HPDE6-E6E7 (cell line): Measurements from ENCODE around the gene TTC39A.
A peak's percentile ranks its signal among the peaks of the same experiment; 100 is the strongest.
"Not testable (repeated sequence)": the region's sequence is repeated elsewhere in the genome, so short reads cannot be mapped to it uniquely, and the experiment has no call there.

Source experiments
- DNase-seq: peaks from one replicate; pipeline ENCODE4 v3.0.0; 2011; ENCODE audit warnings: missing footprints; ENCODE audit errors: extremely low spot score

Gene TTC39A

GRCh38 chr1:51266791-51267190, 63.6 kb downstream of the TTC39A start:
- DNase-seq, result no peak

- DNase-seq, result no peak
Measured at GRCh38 chr1:51266181-51266580, 64.2 kb downstream of the TTC39A start.

- DNase-seq, result no peak
Measured at GRCh38 chr1:51265618-51266017, 64.7 kb downstream of the TTC39A start.

GRCh38 chr1:51264451-51264850, 65.9 kb downstream of the TTC39A start:
- DNase-seq, result peak; percentile 17

GRCh38 chr1:51263147-51263877, 67.0 kb downstream of the TTC39A start:
- DNase-seq, result no peak

GRCh38 chr1:51255331-51255730, 75.0 kb downstream of the TTC39A start:
- DNase-seq, result no peak

- no peak for DNase-seq
Measured at GRCh38 chr1:51253691-51254090, 76.7 kb downstream of the TTC39A start.

- no peak for DNase-seq
Measured at GRCh38 chr1:51252366-51252765, 78.0 kb downstream of the TTC39A start.

GRCh38 chr1:51251165-51251564, 79.2 kb downstream of the TTC39A start:
- DNase-seq, result not testable (repeated sequence)

GRCh38 chr1:51250729-51251128, 79.6 kb downstream of the TTC39A start:
- DNase-seq, result not testable (repeated sequence)

GRCh38 chr1:51249445-51249844, 80.9 kb downstream of the TTC39A start:
- DNase-seq, result no peak

- no peak for DNase-seq
Measured at GRCh38 chr1:51247499-51247898, 82.9 kb downstream of the TTC39A start.

GRCh38 chr1:51247022-51247421, 83.3 kb downstream of the TTC39A start:
- no peak for DNase-seq

GRCh38 chr1:51242546-51242945, 87.8 kb downstream of the TTC39A start:
- DNase-seq, result no peak

- no peak for DNase-seq
Measured at GRCh38 chr1:51241119-51241518, 89.2 kb downstream of the TTC39A start.

- DNase-seq, result no peak
Measured at GRCh38 chr1:51240084-51240483, 90.3 kb downstream of the TTC39A start.

GRCh38 chr1:51238034-51238403, 92.3 kb downstream of the TTC39A start:
- DNase-seq, result no peak

- no peak for DNase-seq
Measured at GRCh38 chr1:51237351-51238033, 92.9 kb downstream of the TTC39A start.
